Measurements from ENCODE around the gene DST. TPM values are rescaled to one million over a fixed set of nuclear protein-coding genes. Genes with fewer than 3 reads are reported as not detected.

DST gene
- total and polyA plus RNA-seq, 2 of the 8 experiments (the other 6 are each of a cell fraction or from before 2014, with no cell fraction given): 49.4 to 116 TPM

DNA sequence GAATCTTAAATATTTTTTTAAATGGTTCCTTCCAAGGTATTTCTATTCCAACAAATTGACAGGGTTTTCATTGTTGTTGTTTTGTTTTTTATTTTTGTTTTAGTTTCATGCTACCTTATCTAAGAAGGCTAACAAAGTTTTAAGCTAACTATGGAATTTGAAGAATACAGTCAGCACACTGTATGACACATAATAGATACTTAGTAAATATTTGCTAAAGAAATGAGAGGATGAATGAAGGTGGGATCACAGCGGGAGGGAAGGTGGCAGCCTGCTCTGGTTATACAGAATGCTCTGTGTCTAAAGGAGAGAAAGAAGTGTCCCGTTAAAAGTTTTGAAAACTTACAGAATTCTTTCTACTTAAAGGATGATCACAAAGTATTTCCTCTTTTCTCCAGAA, 43.7 kb upstream of the DST start:
- no peaks in the 10 kb centered on the region for H3K9me3 ChIP-seq (ENCODE audit: insufficient read depth in 2 of 2, low read depth in 1 of 2, low read length in 1 of 2)
- H2BK20ac ChIP-seq (ENCODE audit: low read length): no peak overlapping the region
- H2BK5ac ChIP-seq (ENCODE audit: low read depth, low read length): no peak overlapping the region
- H3K79me1 ChIP-seq (ENCODE audit: low read depth, low read length): peaks cover 4% of the 10 kb centered on the region; the same call in 1 of the 2 replicates
- H3K23ac ChIP-seq (ENCODE audit: insufficient read length): no peak overlapping the region
- ChIA-PET CTCF (ENCODE audit: partially characterized antibody) (interaction anchor here (1.0 kb wide), 1 partner anchor 88 kb away, joined by 3 read pairs; no protein-coding TSS in a partner anchor), POLR2A (ENCODE audit: partially characterized antibody) (no interaction called here)
- no peaks in the 10 kb centered on the region for H3K36me3 ChIP-seq (ENCODE audit: control insufficient read depth in 2 of 4, insufficient read depth in 4 of 4, low read length in 3 of 4)
- H3K18ac ChIP-seq (ENCODE audit: extremely low read depth, low read length): no peak overlapping the region
- H2BK12ac ChIP-seq (ENCODE audit: low read depth, low read length): no peak overlapping the region
- H3K14ac ChIP-seq (ENCODE audit: insufficient read length): no peak overlapping the region
- H4K20me1 ChIP-seq (replicated peaks in 1 of 2; ENCODE audit: control insufficient read depth in 1 of 2, insufficient read depth in 2 of 2, low read length in 2 of 2): peaks cover 0 to 2% of the 10 kb centered on the region in 2 experiments
- no peak for DNase-seq (ENCODE audit: low read depth in 1 of 2, low spot score in 2 of 2)
- H4K91ac ChIP-seq (replicated peaks; ENCODE audit: insufficient read length, low read length): no peak overlapping the region
- no peak overlapping the region for H3K56ac ChIP-seq (replicated peaks; ENCODE audit: insufficient read length, low read depth, low read length)
- 90% methylated on average over 2 of the region's 2 CpGs; no CpG with 5 or more reads in 1 of the 2 experiments for WGBS, 2 experiments (ENCODE audit: extremely low coverage in 1 of 2, insufficient coverage in 1 of 2, insufficient read length in 1 of 2, insufficient replicate concordance in 2 of 2, low coverage in 1 of 2, low lambda C conversion rate in 2 of 2, missing lambda C conversion rate in 1 of 2)
- peaks cover 0 to 13% of the 10 kb centered on the region in 2 experiments; a peak in 2 of 4 replicates for H3K79me2 ChIP-seq (ENCODE audit: control insufficient read depth in 1 of 2, insufficient read depth in 2 of 2, low read length in 2 of 2)
- no peaks in the 10 kb centered on the region for H3K27me3 ChIP-seq (replicated peaks in 1 of 4; ENCODE audit: control insufficient read depth in 3 of 4, extremely low read depth in 1 of 4, insufficient read depth in 3 of 4, low read length in 3 of 4)
- FAIRE-seq: no peak
- TF ChIP-seq TAF7 (optimal IDR thresholded peaks at IDR 0.05; ENCODE audit: borderline replicate concordance, low read depth, low read length) (no peak), SIRT6 (IDR thresholded peaks at IDR 0.05; ENCODE audit: low read length) (no peak), SRF (IDR thresholded peaks at IDR 0.05; ENCODE audit: low read depth, low read length) (no peak), CHD2 (IDR thresholded peaks at IDR 0.05; ENCODE audit: low read length) (no peak), SIX5 (IDR thresholded peaks at IDR 0.05; ENCODE audit: low read depth, low read length) (no peak), SIN3A (conservative IDR thresholded peaks at IDR 0.05 in 1 of 2, IDR thresholded peaks at IDR 0.05 in 1 of 2; ENCODE audit: low read depth in 1 of 2, low read length in 2 of 2) (no peak), SAP30 (IDR thresholded peaks at IDR 0.05; ENCODE audit: insufficient read depth, insufficient replicate concordance, low read length) (no peak), GTF2F1 (IDR thresholded peaks at IDR 0.05; ENCODE audit: borderline replicate concordance, low read depth, low read length) (no peak)
- no peak overlapping the region for H3K27ac ChIP-seq (ENCODE audit: low read depth, low read length)
- H3K23me2 ChIP-seq (ENCODE audit: low read depth, low read length): no peaks in the 10 kb centered on the region
- H3K4me1 ChIP-seq (replicated peaks in 1 of 4; ENCODE audit: control insufficient read depth in 3 of 4, insufficient read depth in 4 of 4, low read length in 3 of 4): 0 out of 7 replicates have a peak, but pooled peaks cover 0 to 2% (median 0%) of the 10 kb centered on the region in 4 experiments
- no peak overlapping the region for H2AFZ ChIP-seq (ENCODE audit: low read length)
- no peak overlapping the region for H3K9ac ChIP-seq (replicated peaks in 1 of 4; ENCODE audit: extremely low read depth in 1 of 4, low read depth in 3 of 4, low read length in 3 of 4)
- H2AK5ac ChIP-seq (ENCODE audit: low read depth, low read length): no peak overlapping the region
- H4K8ac ChIP-seq (ENCODE audit: extremely low read depth, insufficient read depth, low read length): no peak overlapping the region
- no peak overlapping the region for H2BK120ac ChIP-seq (replicated peaks; ENCODE audit: low read depth, low read length)
- H4K5ac ChIP-seq (ENCODE audit: insufficient read length, low read depth, low read length): no peak overlapping the region
- H3K4me2 ChIP-seq (ENCODE audit: insufficient read depth in 1 of 2, low read depth in 2 of 2, low read length in 2 of 2): no peak overlapping the region
- no peak overlapping the region for H3K4ac ChIP-seq (replicated peaks; ENCODE audit: insufficient read length, low read depth, low read length)
- no peak overlapping the region for H3K4me3 ChIP-seq (ENCODE audit: extremely low read depth in 1 of 4, insufficient read depth in 2 of 4, low read depth in 3 of 4, low read length in 4 of 4)
- H2BK15ac ChIP-seq (ENCODE audit: low read length): no peak overlapping the region
